Ishikawa (cell line): Measurements from ENCODE around the gene GRB10.

ENCODE experiments used
- CEBPB ChIP-seq: IDR thresholded peaks from 2 replicates; pipeline ENCODE4 v1.6.1; 2012
- EP300 ChIP-seq: IDR thresholded peaks from 2 replicates; pipeline ENCODE4 v1.6.1; 2012; ENCODE audit warnings: borderline replicate concordance
- MAX ChIP-seq: IDR thresholded peaks from 2 replicates; pipeline ENCODE4 v1.6.1; 2012
- NFIC ChIP-seq: IDR thresholded peaks from 2 replicates; pipeline ENCODE4 v1.6.1; 2012
- RAD21 ChIP-seq: IDR thresholded peaks from 2 replicates; pipeline ENCODE4 v1.6.1; 2012; ENCODE audit warnings: low read depth
- REST ChIP-seq: IDR thresholded peaks from 2 replicates; pipeline ENCODE4 v1.6.1; 2012; ENCODE audit warnings: low read depth, mild to moderate bottlenecking
- TAF1 ChIP-seq: IDR thresholded peaks from 2 replicates; pipeline ENCODE4 v1.6.1; 2012; ENCODE audit warnings: low read depth, mild to moderate bottlenecking
- TCF12 ChIP-seq: IDR thresholded peaks from 2 replicates; pipeline ENCODE4 v1.6.1; 2012; ENCODE audit warnings: low read depth
- TEAD4 ChIP-seq: IDR thresholded peaks from 2 replicates; pipeline ENCODE4 v1.6.1; 2012

DNA sequence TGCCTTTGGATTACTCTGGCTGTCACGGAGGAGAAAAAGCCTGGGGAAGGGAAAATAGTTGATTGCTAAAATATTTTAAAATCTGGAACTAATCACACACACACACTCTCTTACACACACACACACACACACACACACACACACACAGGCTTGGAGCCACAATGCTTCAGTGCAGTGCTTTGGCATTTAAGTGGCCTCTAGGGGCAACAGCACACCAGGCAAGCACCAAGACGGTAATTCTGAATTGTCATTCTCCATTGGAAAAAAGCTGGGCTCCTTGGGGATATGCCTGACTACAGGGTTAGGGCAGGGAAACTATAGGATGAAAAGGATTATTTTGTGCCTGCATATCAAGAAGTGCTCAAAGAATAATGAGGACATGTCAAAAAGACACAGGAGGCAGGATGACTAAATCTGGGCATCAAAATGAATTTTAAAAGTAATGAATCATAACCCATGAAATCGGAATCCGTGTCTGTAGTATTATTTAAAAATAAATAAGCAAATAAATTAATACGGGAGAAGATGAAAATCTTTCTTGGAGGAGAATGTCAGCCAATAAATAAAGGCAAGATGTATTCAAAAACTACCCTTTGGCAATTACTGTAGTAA, 187.1 kb downstream of the GRB10 start:
- TF ChIP-seq TAF1 (no peak), TEAD4 (no peak), TCF12 (no peak), MAX (no peak), CEBPB (no peak), NFIC (no peak), EP300 (no peak), REST (no peak), RAD21 (peak; percentile 62)
